Measurements from ENCODE around the gene C16orf78.

Gene C16orf78, protein sequence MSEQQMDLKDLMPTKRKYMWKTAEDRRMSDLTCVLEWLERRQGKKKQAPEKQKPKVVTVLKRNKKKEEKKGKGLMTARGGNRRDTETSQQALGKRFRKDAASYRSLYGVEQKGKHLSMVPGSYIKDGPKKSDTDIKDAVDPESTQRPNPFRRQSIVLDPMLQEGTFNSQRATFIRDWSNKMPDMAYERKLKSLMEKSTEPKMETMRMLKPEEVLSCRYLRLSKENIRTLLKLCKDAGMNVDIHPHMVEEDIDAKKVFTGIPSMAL

DNA sequence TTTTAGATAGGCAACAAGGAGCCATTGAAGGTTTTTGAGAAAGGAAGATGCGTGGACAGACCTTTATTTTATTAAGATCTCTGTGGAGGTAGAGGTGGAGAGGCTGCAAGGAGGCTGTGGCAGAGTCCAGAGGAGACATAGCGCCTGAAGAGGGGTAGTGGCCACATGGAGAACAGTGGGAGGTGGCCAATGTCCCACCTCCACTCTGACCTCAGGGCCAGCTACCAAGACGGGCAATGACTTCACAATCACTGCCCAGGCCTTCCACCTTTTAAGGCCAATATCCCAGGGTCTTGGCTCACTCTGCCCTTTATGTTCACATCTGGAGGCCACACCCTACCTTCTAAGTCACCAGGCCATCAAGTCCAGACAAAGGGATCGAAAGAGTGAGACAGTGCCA lies at the start of gene C16orf78:
TSS of gene C16orf78 (plus strand) at position 301 of the 400 bp plus-strand sequence. CDS start 136 bp downstream, outside the sequence.
- no peak within 1 kb of the TSS for H3K4me3 ChIP-seq (ENCODE audit: low read depth, low read length)
- TF ChIP-seq CTCF (IDR thresholded peaks at IDR 0.05; ENCODE audit: borderline replicate concordance, insufficient read depth, low read depth, low read length): no peak

- no peak overlapping the region for H3K4me3 ChIP-seq (ENCODE audit: low read depth, low read length)
- no peak for TF ChIP-seq CTCF (IDR thresholded peaks at IDR 0.05; ENCODE audit: borderline replicate concordance, insufficient read depth, low read depth, low read length)
Observed at GRCh38 chr16:49324703-49325102, 48.9 kb upstream of the C16orf78 start.

DNA sequence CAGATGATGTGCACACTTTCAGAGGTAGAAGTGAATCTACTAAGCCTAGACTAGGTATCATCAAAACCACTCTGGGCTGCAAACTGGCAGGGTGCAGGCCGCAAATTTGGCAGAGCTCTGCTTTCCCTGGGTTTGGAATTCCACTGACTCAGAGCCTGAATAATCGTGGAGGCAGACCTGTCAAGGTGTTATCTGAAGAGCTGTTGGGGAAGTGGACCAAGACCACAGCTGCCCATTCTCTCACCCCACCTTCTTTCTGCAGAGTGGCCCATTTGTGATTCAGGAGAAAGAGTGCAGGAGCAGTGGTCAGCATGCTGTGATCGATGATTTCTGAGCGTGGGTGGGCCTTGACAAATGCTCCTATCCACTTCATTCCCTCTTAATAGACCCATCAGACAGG lies 46.1 kb upstream of the C16orf78 start:
- no peak for TF ChIP-seq CTCF (IDR thresholded peaks at IDR 0.05; ENCODE audit: borderline replicate concordance, insufficient read depth, low read depth, low read length)
- H3K4me3 ChIP-seq (ENCODE audit: low read depth, low read length): no peak overlapping the region

GRCh38 chr16:49328325-49328724 lies 45.3 kb upstream of the C16orf78 start:
- H3K4me3 ChIP-seq (ENCODE audit: low read depth, low read length): no peak overlapping the region
- no peak for TF ChIP-seq CTCF (IDR thresholded peaks at IDR 0.05; ENCODE audit: borderline replicate concordance, insufficient read depth, low read depth, low read length)

- no peak overlapping the region for H3K4me3 ChIP-seq (ENCODE audit: low read depth, low read length)
- no peak for TF ChIP-seq CTCF (IDR thresholded peaks at IDR 0.05; ENCODE audit: borderline replicate concordance, insufficient read depth, low read depth, low read length)
Observed at GRCh38 chr16:49330562-49331201, 42.9 kb upstream of the C16orf78 start.

DNA sequence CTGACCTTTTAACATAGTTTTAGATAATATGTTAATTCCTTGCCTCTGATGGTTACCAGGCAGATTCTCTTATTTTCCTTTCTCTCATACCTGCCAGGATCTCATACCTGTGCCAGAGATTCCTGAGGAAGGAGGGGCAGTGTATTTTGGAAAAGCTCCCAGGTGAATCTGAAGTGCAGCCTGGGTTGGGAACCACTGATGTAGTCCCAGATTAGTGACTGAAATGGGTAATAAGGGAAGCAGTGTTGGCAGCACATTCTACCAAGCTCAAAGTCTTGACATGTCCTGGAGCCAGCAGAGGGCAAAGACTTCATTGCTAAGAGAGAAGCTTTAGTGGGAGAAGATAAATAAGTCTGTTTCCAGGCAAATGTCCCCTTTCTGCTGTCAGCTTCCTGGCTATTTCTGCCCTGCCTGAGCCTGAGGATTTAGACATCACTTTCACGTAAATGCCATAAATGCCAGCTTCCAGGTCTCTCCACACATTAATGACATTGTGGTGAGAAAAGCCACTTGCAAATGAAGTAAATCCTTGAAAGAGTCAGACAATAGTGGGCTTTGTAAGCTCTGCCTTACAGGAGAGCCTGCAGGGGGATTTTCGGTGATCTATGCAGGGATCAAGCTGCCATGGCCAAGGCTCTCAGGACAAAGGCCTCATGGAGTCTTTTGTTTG lies 40.9 kb upstream of the C16orf78 start:
- no peak overlapping the region for H3K4me3 ChIP-seq (ENCODE audit: low read depth, low read length)
- TF ChIP-seq CTCF (IDR thresholded peaks at IDR 0.05; ENCODE audit: borderline replicate concordance, insufficient read depth, low read depth, low read length): no peak
